GM06990 (cell line): ENCODE measurements around the gene IER3IP1.

ENCODE experiments used
- DNase-seq: peaks from one replicate; pipeline ENCODE4 v3.0.0-alpha.2; 2011; ENCODE audit not compliant: insufficient read length; ENCODE audit errors: extremely low read depth
- H3K27me3 ChIP-seq: replicated peaks from 2 replicates; pipeline ENCODE4 v1.6.0; 2011; ENCODE audit warnings: low read length; ENCODE audit not compliant: control insufficient read depth, insufficient read depth
- H3K36me3 ChIP-seq: 2 replicates; pipeline ENCODE4 v1.5.1; 2011; ENCODE audit warnings: low read length; ENCODE audit not compliant: control insufficient read depth, insufficient read depth
- H3K4me3 ChIP-seq: replicated peaks from 2 replicates; pipeline ENCODE4 v1.5.1; 2011; ENCODE audit warnings: low read depth, mild to moderate bottlenecking, control low read depth, low read length
- CTCF ChIP-seq: IDR thresholded peaks from 2 replicates; pipeline ENCODE4 v1.5.1; 2011; ENCODE audit warnings: low read length, control low read depth, mild to moderate bottlenecking, inconsistent platforms; ENCODE audit not compliant: insufficient read depth, poor library complexity, severe bottlenecking

IER3IP1 gene

GRCh38 chr18:47150824-47151366 is 25.3 kb downstream of the IER3IP1 start:
- TF ChIP-seq CTCF: no peak
- no peaks in the 10 kb centered on the region for H3K36me3 ChIP-seq
- peak overlapping the region; percentile 75 for H3K4me3 ChIP-seq
- DNase-seq: peak; percentile 25
- no peaks in the 10 kb centered on the region for H3K27me3 ChIP-seq

- no peak for TF ChIP-seq CTCF
- peak; percentile 87 for DNase-seq
- peak within 1 kb of the TSS; percentile 75 for H3K4me3 ChIP-seq
- no peaks in the 10 kb centered on the region for H3K27me3 ChIP-seq
- no peaks in the 10 kb centered on the region for H3K36me3 ChIP-seq
Measured at GRCh38 chr18:47150029-47150823, 25.9 kb downstream of the IER3IP1 start, which contains the start of gene HDHD2. Gene HDHD2 (minus strand): TSS chr18:47150500. CDS start chr18:47136439, 14,061 bp downstream.

GRCh38 chr18:47149457-47150028 is 26.6 kb downstream of the IER3IP1 start:
- Histone ChIP-seq H3K4me3 (peak overlapping the region; percentile 75), H3K36me3 (no peaks in the 10 kb centered on the region), H3K27me3 (no peaks in the 10 kb centered on the region)
- TF ChIP-seq CTCF: no peak
- DNase-seq: no peak

GRCh38 chr18:47146206-47146605 is 30.0 kb downstream of the IER3IP1 start:
- no peak for TF ChIP-seq CTCF
- Histone ChIP-seq H3K4me3 (no peak overlapping the region), H3K27me3 (no peaks in the 10 kb centered on the region), H3K36me3 (no peaks in the 10 kb centered on the region)
- no peak for DNase-seq

- no peaks in the 10 kb centered on the region for H3K27me3 ChIP-seq
- no peak for TF ChIP-seq CTCF
- no peak overlapping the region for H3K4me3 ChIP-seq
- no peaks in the 10 kb centered on the region for H3K36me3 ChIP-seq
- DNase-seq: no peak
Measured at GRCh38 chr18:47143899-47144485, 32.2 kb downstream of the IER3IP1 start.
